ENCODE results near the gene SOX30. TPM values are rescaled to one million over a fixed set of nuclear protein-coding genes. Genes with fewer than 3 reads are reported as not detected.

SOX30 gene
- total RNA-seq, 1 donor from 2014 or later: 0.15 TPM

- H3K4me3 Mint-ChIP-seq (ENCODE audit: unreplicated experiment): peak within 1 kb of the TSS; percentile 95
- peak; percentile 63 for DNase-seq (ENCODE audit: low spot score)
- H3K9me3 Mint-ChIP-seq (ENCODE audit: unreplicated experiment): no peaks in the 10 kb centered on the region
- peak within 1 kb of the TSS; percentile 92 for H3K27ac Mint-ChIP-seq (ENCODE audit: unreplicated experiment)
- peaks cover 15% of the 10 kb centered on the region for H3K27me3 Mint-ChIP-seq (ENCODE audit: unreplicated experiment)
- TF ChIP-seq CTCF (IDR thresholded peaks at IDR 0.05; ENCODE audit: unreplicated experiment): no peak
- H3K36me3 Mint-ChIP-seq (ENCODE audit: low read depth, unreplicated experiment): no peaks in the 10 kb centered on the region
- H3K4me1 Mint-ChIP-seq (ENCODE audit: unreplicated experiment): peaks cover 11% of the 10 kb centered on the region
Measured at GRCh38 chr5:157670662-157671591, 18.7 kb upstream of the SOX30 start, which contains the start of gene C5orf52. Gene C5orf52, plus strand, starts transcription at chr5:157671533. Its CDS starts 82 bp downstream, at chr5:157671615.

- Mint-ChIP-seq H3K4me3 (ENCODE audit: unreplicated experiment) (peak overlapping the region; percentile 95), H3K27ac (ENCODE audit: unreplicated experiment) (no peak overlapping the region), H3K36me3 (ENCODE audit: low read depth, unreplicated experiment) (no peaks in the 10 kb centered on the region), H3K27me3 (ENCODE audit: unreplicated experiment) (peaks cover 15% of the 10 kb centered on the region), H3K4me1 (ENCODE audit: unreplicated experiment) (peaks cover 11% of the 10 kb centered on the region), H3K9me3 (ENCODE audit: unreplicated experiment) (no peaks in the 10 kb centered on the region)
- no peak for DNase-seq (ENCODE audit: low spot score)
- TF ChIP-seq CTCF (IDR thresholded peaks at IDR 0.05; ENCODE audit: unreplicated experiment): no peak
Measured at GRCh38 chr5:157669701-157670097, 17.5 kb upstream of the SOX30 start.

GRCh38 chr5:157668356-157668755 is 16.1 kb upstream of the SOX30 start:
- Mint-ChIP-seq H3K9me3 (ENCODE audit: unreplicated experiment) (no peaks in the 10 kb centered on the region), H3K4me3 (ENCODE audit: unreplicated experiment) (peak overlapping the region; percentile 14), H3K27me3 (ENCODE audit: unreplicated experiment) (peaks cover 15% of the 10 kb centered on the region), H3K27ac (ENCODE audit: unreplicated experiment) (no peak overlapping the region), H3K4me1 (ENCODE audit: unreplicated experiment) (peaks cover 11% of the 10 kb centered on the region), H3K36me3 (ENCODE audit: low read depth, unreplicated experiment) (no peaks in the 10 kb centered on the region)
- no peak for TF ChIP-seq CTCF (IDR thresholded peaks at IDR 0.05; ENCODE audit: unreplicated experiment)
- DNase-seq (ENCODE audit: low spot score): no peak

GRCh38 chr5:157665467-157666070 is 13.3 kb upstream of the SOX30 start:
- no peaks in the 10 kb centered on the region for H3K36me3 Mint-ChIP-seq (ENCODE audit: low read depth, unreplicated experiment)
- no peak for DNase-seq (ENCODE audit: low spot score)
- no peak overlapping the region for H3K27ac Mint-ChIP-seq (ENCODE audit: unreplicated experiment)
- H3K27me3 Mint-ChIP-seq (ENCODE audit: unreplicated experiment): peaks cover 3% of the 10 kb centered on the region
- TF ChIP-seq CTCF (IDR thresholded peaks at IDR 0.05; ENCODE audit: unreplicated experiment): no peak
- H3K4me1 Mint-ChIP-seq (ENCODE audit: unreplicated experiment): peaks cover 5% of the 10 kb centered on the region
- H3K9me3 Mint-ChIP-seq (ENCODE audit: unreplicated experiment): no peaks in the 10 kb centered on the region
- no peak overlapping the region for H3K4me3 Mint-ChIP-seq (ENCODE audit: unreplicated experiment)

Measured in endothelial cell (in vitro differentiated cells).